ENCODE results near the gene REPIN1. TPM values are rescaled to one million over a fixed set of nuclear protein-coding genes. Genes with fewer than 3 reads are reported as not detected.
A peak's percentile ranks its signal among the peaks of the same experiment; 100 is the strongest.

Gene REPIN1
- total RNA-seq, 1 donor from 2014 or later, result 65.8 TPM

DNA sequence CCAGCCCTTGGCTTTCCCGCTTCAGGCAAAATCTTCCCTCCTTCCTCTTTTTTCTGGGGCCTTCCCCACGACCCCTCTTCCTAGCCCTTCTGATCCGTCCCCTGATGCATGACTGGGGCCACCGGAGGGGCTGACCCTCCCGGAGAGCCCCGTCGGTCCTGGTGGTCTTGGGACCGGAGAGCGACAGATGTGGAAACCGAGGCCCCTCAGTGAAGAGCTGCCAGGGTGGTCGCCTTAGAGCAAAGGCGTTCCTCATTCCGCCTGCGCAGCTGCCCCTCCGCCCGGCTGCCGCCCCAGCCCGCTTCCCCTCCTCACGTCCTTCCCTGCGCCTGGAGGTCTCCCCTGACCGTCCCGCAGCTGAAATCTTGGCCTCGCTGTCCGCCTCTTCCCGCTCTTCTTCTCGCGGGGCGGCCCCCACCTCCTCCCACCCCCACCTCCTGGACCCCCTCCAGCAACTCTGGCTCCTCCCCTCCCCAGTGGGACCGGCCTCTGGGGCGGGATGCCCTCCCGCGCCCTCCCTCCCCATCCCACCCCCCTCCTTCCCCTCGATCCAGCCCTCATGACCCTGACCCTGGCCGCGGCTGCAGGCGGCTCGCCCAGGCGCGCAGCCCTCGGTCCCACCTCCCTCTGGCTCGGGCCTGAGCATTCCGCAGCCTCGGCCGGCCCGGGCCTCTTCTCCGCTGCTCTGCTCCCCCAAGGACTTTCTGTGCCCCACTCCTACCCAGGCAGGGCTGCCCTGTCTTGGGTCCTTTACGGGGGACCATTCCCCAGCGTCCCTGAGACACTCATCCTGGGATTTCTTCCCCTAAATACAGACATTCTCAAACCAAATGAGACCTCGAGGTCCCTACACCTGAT is 27.1 kb upstream of the REPIN1 start, which contains the start of gene RARRES2:
RARRES2 (minus strand) TSS at position 367 of the 858 bp plus-strand sequence. CDS start 1,020 bp downstream, outside the sequence.
- H3K36me3 Mint-ChIP-seq (ENCODE audit: low read depth), result peaks cover 2% of the 10 kb centered on the region
- H3K4me1 Mint-ChIP-seq (ENCODE audit: low read depth), result peaks cover 21% of the 10 kb centered on the region
- no peak within 1 kb of the TSS for H3K27ac Mint-ChIP-seq (ENCODE audit: unreplicated experiment)
- H3K9me3 Mint-ChIP-seq (ENCODE audit: low read depth), result peaks cover 7% of the 10 kb centered on the region
- DNase-seq (ENCODE audit: low spot score), result no peak
- TF ChIP-seq, protein P1, sequence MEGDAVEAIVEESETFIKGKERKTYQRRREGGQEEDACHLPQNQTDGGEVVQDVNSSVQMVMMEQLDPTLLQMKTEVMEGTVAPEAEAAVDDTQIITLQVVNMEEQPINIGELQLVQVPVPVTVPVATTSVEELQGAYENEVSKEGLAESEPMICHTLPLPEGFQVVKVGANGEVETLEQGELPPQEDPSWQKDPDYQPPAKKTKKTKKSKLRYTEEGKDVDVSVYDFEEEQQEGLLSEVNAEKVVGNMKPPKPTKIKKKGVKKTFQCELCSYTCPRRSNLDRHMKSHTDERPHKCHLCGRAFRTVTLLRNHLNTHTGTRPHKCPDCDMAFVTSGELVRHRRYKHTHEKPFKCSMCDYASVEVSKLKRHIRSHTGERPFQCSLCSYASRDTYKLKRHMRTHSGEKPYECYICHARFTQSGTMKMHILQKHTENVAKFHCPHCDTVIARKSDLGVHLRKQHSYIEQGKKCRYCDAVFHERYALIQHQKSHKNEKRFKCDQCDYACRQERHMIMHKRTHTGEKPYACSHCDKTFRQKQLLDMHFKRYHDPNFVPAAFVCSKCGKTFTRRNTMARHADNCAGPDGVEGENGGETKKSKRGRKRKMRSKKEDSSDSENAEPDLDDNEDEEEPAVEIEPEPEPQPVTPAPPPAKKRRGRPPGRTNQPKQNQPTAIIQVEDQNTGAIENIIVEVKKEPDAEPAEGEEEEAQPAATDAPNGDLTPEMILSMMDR (IDR thresholded peaks at IDR 0.05), result no peak
- H3K4me3 Mint-ChIP-seq (ENCODE audit: unreplicated experiment), result peak within 1 kb of the TSS; percentile 19
- peaks cover 31% of the 10 kb centered on the region for H3K27me3 Mint-ChIP-seq (ENCODE audit: low read depth)

DNA sequence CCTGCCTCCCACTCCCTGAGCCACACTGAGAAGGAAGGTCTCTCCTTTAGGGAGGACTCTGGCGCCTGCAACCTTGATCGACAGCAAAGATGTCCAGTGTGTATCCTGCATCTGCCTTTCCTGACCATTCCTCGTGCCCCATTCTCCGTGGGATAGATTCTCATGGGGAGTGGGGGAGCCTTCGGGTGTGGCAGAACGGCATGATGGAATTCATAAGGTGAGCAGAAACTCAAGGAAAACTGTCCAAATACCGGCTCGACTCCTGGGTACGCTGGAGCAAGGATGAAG is 26.6 kb upstream of the REPIN1 start:
- peak overlapping the region; percentile 9 for H3K4me3 Mint-ChIP-seq (ENCODE audit: unreplicated experiment)
- no peak for DNase-seq (ENCODE audit: low spot score)
- H3K9me3 Mint-ChIP-seq (ENCODE audit: low read depth), result peaks cover 7% of the 10 kb centered on the region
- H3K36me3 Mint-ChIP-seq (ENCODE audit: low read depth), result peaks cover 2% of the 10 kb centered on the region
- H3K27me3 Mint-ChIP-seq (ENCODE audit: low read depth), result peaks cover 34% of the 10 kb centered on the region
- no peak overlapping the region for H3K27ac Mint-ChIP-seq (ENCODE audit: unreplicated experiment)
- TF ChIP-seq, protein P1 (IDR thresholded peaks at IDR 0.05), result no peak
- peaks cover 21% of the 10 kb centered on the region for H3K4me1 Mint-ChIP-seq (ENCODE audit: low read depth)

DNA sequence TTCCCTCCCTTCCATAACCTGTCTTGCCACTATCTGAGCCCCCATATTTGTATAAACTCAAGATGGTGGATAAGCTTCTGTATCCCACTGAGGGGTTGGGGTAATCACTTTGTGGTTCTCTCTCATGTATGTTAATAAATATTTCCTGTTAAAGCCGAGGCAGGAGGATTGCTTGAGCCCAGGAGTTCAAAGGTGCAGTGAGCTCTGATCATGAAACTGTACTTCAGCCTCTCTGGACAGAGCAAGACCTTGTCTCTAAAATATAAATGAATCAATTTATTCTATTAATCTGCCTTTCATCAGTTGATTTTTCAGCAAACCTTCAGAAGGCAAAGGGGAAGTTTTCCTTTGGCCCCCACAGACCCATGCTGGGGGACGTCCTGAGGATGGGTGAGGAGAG is 25.4 kb upstream of the REPIN1 start:
- peaks cover 7% of the 10 kb centered on the region for H3K9me3 Mint-ChIP-seq (ENCODE audit: low read depth)
- H3K4me1 Mint-ChIP-seq (ENCODE audit: low read depth), result peaks cover 21% of the 10 kb centered on the region
- no peak for DNase-seq (ENCODE audit: low spot score)
- peaks cover 37% of the 10 kb centered on the region for H3K27me3 Mint-ChIP-seq (ENCODE audit: low read depth)
- H3K4me3 Mint-ChIP-seq (ENCODE audit: unreplicated experiment), result no peak overlapping the region
- H3K27ac Mint-ChIP-seq (ENCODE audit: unreplicated experiment), result no peak overlapping the region
- TF ChIP-seq, protein P1 (IDR thresholded peaks at IDR 0.05), result no peak
- H3K36me3 Mint-ChIP-seq (ENCODE audit: low read depth), result peaks cover 2% of the 10 kb centered on the region

DNA sequence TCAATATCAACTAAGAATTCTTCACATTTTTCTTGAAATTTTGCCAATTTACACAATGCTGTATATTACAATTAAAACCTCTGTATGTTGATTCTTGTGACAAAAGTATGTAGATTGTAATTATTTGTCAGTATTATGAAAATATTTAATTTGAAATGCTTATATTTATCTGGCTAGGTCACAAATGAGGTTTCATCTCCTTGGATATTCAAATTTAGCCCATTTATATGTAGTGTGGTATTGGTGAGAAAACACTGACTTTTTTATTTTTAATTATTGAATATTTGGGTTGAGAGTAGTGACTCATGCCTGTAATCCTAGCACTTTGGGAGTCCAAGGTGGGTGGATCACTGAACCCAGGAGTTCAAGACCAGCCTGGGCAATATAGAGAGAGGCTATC is 24.3 kb upstream of the REPIN1 start:
- Mint-ChIP-seq H3K36me3 (ENCODE audit: low read depth) (peaks cover 2% of the 10 kb centered on the region), H3K9me3 (ENCODE audit: low read depth) (peaks cover 7% of the 10 kb centered on the region), H3K4me3 (ENCODE audit: unreplicated experiment) (no peak overlapping the region), H3K4me1 (ENCODE audit: low read depth) (peaks cover 19% of the 10 kb centered on the region), H3K27me3 (ENCODE audit: low read depth) (peaks cover 36% of the 10 kb centered on the region), H3K27ac (ENCODE audit: unreplicated experiment) (no peak overlapping the region)
- no peak for DNase-seq (ENCODE audit: low spot score)
- TF ChIP-seq, protein P1 (IDR thresholded peaks at IDR 0.05), result no peak

DNA sequence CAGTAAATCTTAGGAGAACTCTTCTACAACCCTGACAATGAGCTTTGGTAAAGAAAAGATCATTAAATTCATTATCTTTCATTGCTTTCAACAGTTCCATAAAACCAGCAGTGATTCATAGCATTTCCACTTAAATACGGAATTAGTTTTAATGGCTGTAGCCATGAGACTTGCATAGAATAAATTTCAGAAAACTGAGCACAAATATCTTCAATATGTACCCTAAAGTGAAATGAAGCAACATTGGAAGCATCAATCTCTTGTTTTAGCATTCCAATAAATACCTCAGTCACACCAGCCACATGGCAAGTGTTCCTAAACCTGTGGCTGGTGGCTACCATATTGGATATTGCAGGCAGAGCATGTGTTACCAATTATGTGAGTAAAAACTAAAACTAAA is 23.6 kb upstream of the REPIN1 start:
- peaks cover 12% of the 10 kb centered on the region for H3K4me1 Mint-ChIP-seq (ENCODE audit: low read depth)
- TF ChIP-seq, protein P1 (IDR thresholded peaks at IDR 0.05), result no peak
- no peak overlapping the region for H3K4me3 Mint-ChIP-seq (ENCODE audit: unreplicated experiment)

More for the DNA sequence above, 23.6 kb upstream of the REPIN1 start:
- Mint-ChIP-seq H3K36me3 (ENCODE audit: low read depth) (peaks cover 2% of the 10 kb centered on the region), H3K9me3 (ENCODE audit: low read depth) (peaks cover 7% of the 10 kb centered on the region), H3K27me3 (ENCODE audit: low read depth) (peaks cover 32% of the 10 kb centered on the region), H3K27ac (ENCODE audit: unreplicated experiment) (no peak overlapping the region)
- DNase-seq (ENCODE audit: low spot score), result no peak
